H1 (cell line): ENCODE data around the gene ADCY3. TPM values are rescaled to one million over a fixed set of nuclear protein-coding genes. Genes with fewer than 3 reads are reported as not detected.

Experiments used
- CTCF ChIA-PET: fragments of 300-600 bp; sonication (Branson Sonifier 250); formaldehyde crosslinking; loops from one replicate; lab custom pipeline; 2021; ENCODE audit not compliant: partially characterized antibody; lab: Charles Lee
- POLR2A ChIA-PET: fragments of 300-600 bp; sonication (Branson Sonifier 250); formaldehyde crosslinking; loops from one replicate; lab custom pipeline; 2021; ENCODE audit warnings: inconsistent platforms; ENCODE audit not compliant: partially characterized antibody; lab: Charles Lee
- DNase-seq, 2 experiments: peaks; one replicate each; pipeline versions ENCODE4 v3.0.0 to v3.0.0-alpha.2; 2010 to 2022; ENCODE audit warnings: low spot score in 2 of 2, low read depth in 1 of 2, mixed read lengths in 1 of 2
- FAIRE-seq: peaks from 2 replicates; lab custom pipeline; 2011; peaks lifted over from hg19 to GRCh38; lab: Jason Lieb, UNC
- H2AFZ ChIP-seq: 2 replicates; pipeline ENCODE4 v1.8.1; 2012; ENCODE audit warnings: low read length, inconsistent platforms
- H2AK5ac ChIP-seq: 2 replicates; pipeline ENCODE4 v1.6.1; 2013; ENCODE audit warnings: low read depth, low read length
- H2BK120ac ChIP-seq: replicated peaks from 2 replicates; pipeline ENCODE3; 2013; ENCODE audit warnings: low read depth, low read length, inconsistent platforms
- H2BK12ac ChIP-seq: 2 replicates; pipeline ENCODE4 v1.6.1; 2013; ENCODE audit warnings: low read depth, low read length
- H2BK15ac ChIP-seq: 2 replicates; pipeline ENCODE4 v1.6.1; 2013; ENCODE audit warnings: low read length
- H2BK20ac ChIP-seq: 2 replicates; pipeline ENCODE4 v1.6.1; 2013; ENCODE audit warnings: low read length
- H2BK5ac ChIP-seq: 2 replicates; pipeline ENCODE4 v1.6.1; 2013; ENCODE audit warnings: low read depth, low read length
- H3K14ac ChIP-seq: 2 replicates; pipeline ENCODE4 v1.6.1; 2013; ENCODE audit warnings: inconsistent platforms; ENCODE audit not compliant: insufficient read length
- H3K18ac ChIP-seq: 2 replicates; pipeline ENCODE4 v1.6.1; 2013; ENCODE audit warnings: low read length; ENCODE audit errors: extremely low read depth
- H3K23ac ChIP-seq: 2 replicates; pipeline ENCODE4 v1.6.1; 2013; ENCODE audit warnings: inconsistent platforms; ENCODE audit not compliant: insufficient read length
- H3K23me2 ChIP-seq: 2 replicates; pipeline ENCODE4 v1.6.1; 2013; ENCODE audit warnings: low read depth, low read length
- H3K27ac ChIP-seq: 2 replicates; pipeline ENCODE4 v1.6.1; 2011; ENCODE audit warnings: low read depth, low read length, inconsistent platforms
- H3K27me3 ChIP-seq, 4 experiments: replicated peaks in 1 of 4; 1 replicate in 1 of 4; 2 replicates in 3 of 4; pipeline versions ENCODE4 v1.6.1 to v1.8.1; 2011 to 2013; ENCODE audit warnings: low read length in 3 of 4, mild to moderate bottlenecking in 3 of 4, inconsistent platforms in 2 of 4, mixed read lengths in 2 of 4, moderate library complexity in 1 of 4; ENCODE audit not compliant: control insufficient read depth in 3 of 4, insufficient read depth in 3 of 4; ENCODE audit errors: extremely low read depth in 1 of 4
- H3K36me3 ChIP-seq, 4 experiments: 2 replicates each; pipeline versions ENCODE4 v1.6.1 to v1.8.1; 2011 to 2013; ENCODE audit warnings: mild to moderate bottlenecking in 4 of 4, low read length in 3 of 4, moderate library complexity in 2 of 4, control low read depth in 1 of 4, inconsistent platforms in 1 of 4; ENCODE audit not compliant: insufficient read depth in 4 of 4, control insufficient read depth in 2 of 4
- H3K4ac ChIP-seq: replicated peaks from 2 replicates; pipeline ENCODE3; 2013; ENCODE audit warnings: low read length, low read depth, mixed read lengths, inconsistent platforms; ENCODE audit not compliant: insufficient read length
- H3K4me1 ChIP-seq, 4 experiments: replicated peaks in 1 of 4; 1 replicate in 1 of 4; 2 replicates in 3 of 4; pipeline versions ENCODE4 v1.6.1 to v1.8.1; 2011 to 2013; ENCODE audit warnings: low read length in 3 of 4, inconsistent platforms in 2 of 4, mixed read lengths in 1 of 4; ENCODE audit not compliant: insufficient read depth in 4 of 4, control insufficient read depth in 3 of 4
- H3K4me2 ChIP-seq, 2 experiments: 2 replicates each; pipeline versions ENCODE4 v1.6.1 to v1.8.1; 2011 to 2013; ENCODE audit warnings: low read depth in 2 of 2, low read length in 2 of 2, control low read depth in 1 of 2, inconsistent platforms in 1 of 2, mild to moderate bottlenecking in 1 of 2; ENCODE audit not compliant: insufficient read depth in 1 of 2
- H3K4me3 ChIP-seq, 4 experiments: fragments of 200-600, 300-600 bp in 1 of 4; sonication (generic), shearing (Covaris generic), sonication (Bioruptor Twin) in 1 of 4; 2 replicates each; pipeline versions ENCODE4 v1.5.1 to v1.8.1; 2011 to 2016; ENCODE audit warnings: low read length in 4 of 4, low read depth in 3 of 4, control low read depth in 2 of 4, inconsistent platforms in 2 of 4, mild to moderate bottlenecking in 2 of 4, mixed read lengths in 1 of 4, moderate library complexity in 1 of 4; ENCODE audit not compliant: insufficient read depth in 2 of 4; ENCODE audit errors: extremely low read depth in 1 of 4
- H3K56ac ChIP-seq: replicated peaks from 2 replicates; pipeline ENCODE3; 2013; ENCODE audit warnings: low read depth, mild to moderate bottlenecking, mixed read lengths, low read length, inconsistent platforms; ENCODE audit not compliant: insufficient read length
- H3K79me1 ChIP-seq: 2 replicates; pipeline ENCODE4 v1.6.1; 2013; ENCODE audit warnings: low read depth, low read length, control low read depth
- H3K79me2 ChIP-seq, 2 experiments: 2 replicates each; pipeline versions ENCODE4 v1.6.1 to v1.8.1; 2012 to 2013; ENCODE audit warnings: low read length in 2 of 2, mild to moderate bottlenecking in 2 of 2, inconsistent platforms in 1 of 2; ENCODE audit not compliant: insufficient read depth in 2 of 2, control insufficient read depth in 1 of 2
- H3K9ac ChIP-seq, 4 experiments: replicated peaks in 1 of 4; 1 replicate in 1 of 4; 2 replicates in 3 of 4; pipeline versions ENCODE4 v1.6.1 to v1.8.1; 2011 to 2013; ENCODE audit warnings: low read depth in 3 of 4, low read length in 3 of 4, control low read depth in 2 of 4, mild to moderate bottlenecking in 2 of 4, moderate library complexity in 2 of 4, inconsistent platforms in 1 of 4; ENCODE audit errors: extremely low read depth in 1 of 4
- H3K9me3 ChIP-seq, 2 experiments: 2 replicates each; pipeline versions ENCODE4 v1.6.1 to v1.8.1; 2012 to 2013; ENCODE audit warnings: mild to moderate bottlenecking in 2 of 2, moderate library complexity in 2 of 2, control low read depth in 1 of 2, inconsistent platforms in 1 of 2, low read depth in 1 of 2, low read length in 1 of 2, mixed read lengths in 1 of 2; ENCODE audit not compliant: insufficient read depth in 2 of 2
- H4K20me1 ChIP-seq, 2 experiments: replicated peaks in 1 of 2; 2 replicates each; pipeline versions ENCODE3 to v1.8.1; 2011 to 2013; ENCODE audit warnings: inconsistent platforms in 2 of 2, low read length in 2 of 2, mild to moderate bottlenecking in 1 of 2; ENCODE audit not compliant: insufficient read depth in 2 of 2, control insufficient read depth in 1 of 2
- H4K5ac ChIP-seq: 2 replicates; pipeline ENCODE4 v1.6.1; 2013; ENCODE audit warnings: low read length, low read depth, mixed read lengths, inconsistent platforms; ENCODE audit not compliant: insufficient read length
- H4K8ac ChIP-seq: 2 replicates; pipeline ENCODE4 v1.8.0; 2013; ENCODE audit warnings: mild to moderate bottlenecking, moderate library complexity, low read length, inconsistent platforms; ENCODE audit not compliant: insufficient read depth; ENCODE audit errors: extremely low read depth
- H4K91ac ChIP-seq: replicated peaks from 2 replicates; pipeline ENCODE3; 2013; ENCODE audit warnings: low read length, mixed read lengths, inconsistent platforms; ENCODE audit not compliant: insufficient read length
- CHD2 ChIP-seq: IDR thresholded peaks from 2 replicates; pipeline ENCODE4 v1.6.1; 2012; ENCODE audit warnings: low read length, improper control_type of control experiment
- HDAC2 ChIP-seq, 2 experiments: fragments of 300-600 bp in 1 of 2; sonication (generic) in 1 of 2; IDR thresholded peaks; 2 replicates each; pipeline ENCODE4 v1.6.1; 2011 to 2012; ENCODE audit warnings: low read depth in 2 of 2, low read length in 2 of 2, mild to moderate bottlenecking in 2 of 2, moderate library complexity in 2 of 2, borderline replicate concordance in 1 of 2, inconsistent platforms in 1 of 2
- JUN ChIP-seq: IDR thresholded peaks from 2 replicates; pipeline ENCODE4 v1.6.1; 2011; ENCODE audit warnings: low read depth, mild to moderate bottlenecking, improper control_type of control experiment, low read length
- SAP30 ChIP-seq: fragments of 300-600 bp; sonication (generic); IDR thresholded peaks from 2 replicates; pipeline ENCODE4 v1.7.1; 2012; ENCODE audit warnings: low read length, moderate library complexity, mild to moderate bottlenecking, inconsistent platforms; ENCODE audit not compliant: insufficient read depth, insufficient replicate concordance
- SP2 ChIP-seq: IDR thresholded peaks from 2 replicates; pipeline ENCODE4 v1.6.1; 2012; ENCODE audit warnings: mild to moderate bottlenecking, low read length, inconsistent platforms
- USF2 ChIP-seq: IDR thresholded peaks from 2 replicates; pipeline ENCODE4 v1.6.1; 2011; ENCODE audit warnings: low read length, improper control_type of control experiment
- WGBS, 2 experiments: shearing (Covaris generic) in 1 of 2; methylation state at CpG; one replicate each; pipeline versions ENCODE4 v1.1.6 to v1.1.7; 2013 to 2015; ENCODE audit warnings: low lambda C conversion rate in 2 of 2, mixed read lengths in 2 of 2, inconsistent platforms in 1 of 2, low coverage in 1 of 2, missing lambda C conversion rate in 1 of 2; ENCODE audit not compliant: insufficient replicate concordance in 2 of 2, insufficient coverage in 1 of 2, insufficient read length in 1 of 2; ENCODE audit errors: extremely low coverage in 1 of 2, missing lambda C conversion rate in 1 of 2; 5-methylcytosine and 5-hydroxymethylcytosine counted together
- polyA plus RNA-seq, 7 experiments: library from polyadenylated mRNA; depleted of rRNA in 3 of 7; stranded (reverse) in 5 of 7; unstranded in 2 of 7; fragments of >200 nt in 5 of 7; fragments of 200-250 nt in 2 of 7; gene quantifications; 1 replicate in 5 of 7; 2 replicates in 1 of 7; 4 replicates in 1 of 7; pipeline versions ENCODE4 v1.2.1 to v1.2.3, GENCODE V29; 2011 to 2013; ENCODE audit warnings: missing spikeins in 2 of 7, mixed read lengths in 2 of 7
- total RNA-seq: library from RNA; stranded (reverse); fragmentation: NEBNext Ultra II Directional; extraction: Animal tissue kit (Norgen Biotek cat#: 25700); gene quantifications from 2 replicates; pipeline ENCODE4 v1.2.1, GENCODE V29; 2021

ADCY3 gene
- total and polyA plus RNA-seq, 2 of the 8 experiments (the other 6 are each of a cell fraction or from before 2014, with no cell fraction given), result 45.1 to 52.9 TPM

- Histone ChIP-seq H3K18ac (no peak overlapping the region), H3K27ac (no peak overlapping the region), H2BK12ac (no peak overlapping the region), H3K56ac (no peak overlapping the region), H3K9me3 (no peaks in the 10 kb centered on the region), H3K4me1 (peaks cover 0 to 3% (median 0%) of the 10 kb centered on the region in 4 experiments; a peak in 2 of 7 replicates), H2AFZ (no peak overlapping the region), H4K8ac (no peak overlapping the region), H3K27me3 (no peaks in the 10 kb centered on the region), H3K4me3 (no peak overlapping the region), H3K14ac (no peak overlapping the region), H4K91ac (no peak overlapping the region), H3K4me2 (no peak overlapping the region), H2BK20ac (no peak overlapping the region), H2BK15ac (no peak overlapping the region), H2AK5ac (no peak overlapping the region), H3K36me3 (0 out of 8 replicates have a peak, but pooled peaks cover 0 to 3% (median 0%) of the 10 kb centered on the region in 4 experiments), H2BK5ac (no peak overlapping the region), H3K9ac (no peak overlapping the region), H3K79me2 (no peaks in the 10 kb centered on the region), H4K20me1 (no peaks in the 10 kb centered on the region), H4K5ac (no peak overlapping the region), H3K79me1 (peaks cover 2% of the 10 kb centered on the region; the same call in 1 of the 2 replicates), H3K23ac (no peak overlapping the region), H3K23me2 (no peaks in the 10 kb centered on the region), H2BK120ac (no peak overlapping the region), H3K4ac (no peak overlapping the region)
- FAIRE-seq (no peak), DNase-seq (no peak)
- POLR2A ChIA-PET, result no interaction called here
- 84% methylated on average over 6 of the region's 6 CpGs; no CpG with 5 or more reads in 1 of the 2 experiments for WGBS, 2 experiments
- no peak for TF ChIP-seq SP2
- no peak for TF ChIP-seq JUN
- TF ChIP-seq USF2, result no peak
- TF ChIP-seq CHD2, result no peak
- no peak for TF ChIP-seq HDAC2 (IDR thresholded peaks at IDR 0.05; ENCODE audit: borderline replicate concordance in 1 of 2, low read depth in 2 of 2, low read length in 2 of 2)
- TF ChIP-seq SAP30, result no peak
- CTCF ChIA-PET, result interaction anchor here (0.6 kb wide), 1 partner anchor 42 kb away, joined by 3 read pairs; no protein-coding TSS in a partner anchor
Observed at GRCh38 chr2:24888177-24888576, 31.9 kb downstream of the ADCY3 start.
